Peyer's patch (tissue), 4 donors: ENCODE measurements around the gene NLGN1.

Experiments used
- CTCF ChIP-seq, 6 experiments: fragments of 450-650 bp in 4 of 6; fragments of 200-600 bp in 2 of 6; sonication (generic) in 1 of 6; IDR thresholded peaks; one replicate each; pipeline ENCODE4 v1.5.1; 2017 to 2019; ENCODE audit warnings: antibody characterized with exemption in 6 of 6, mild to moderate bottlenecking in 3 of 6, moderate library complexity in 1 of 6
- POLR2A ChIP-seq, 2 donors: fragments of 450-650 bp; IDR thresholded peaks; one replicate each; pipeline ENCODE4 v1.5.1; 2017; ENCODE audit warnings: antibody characterized with exemption in 2 of 2, mild to moderate bottlenecking in 2 of 2, moderate library complexity in 2 of 2

DNA sequence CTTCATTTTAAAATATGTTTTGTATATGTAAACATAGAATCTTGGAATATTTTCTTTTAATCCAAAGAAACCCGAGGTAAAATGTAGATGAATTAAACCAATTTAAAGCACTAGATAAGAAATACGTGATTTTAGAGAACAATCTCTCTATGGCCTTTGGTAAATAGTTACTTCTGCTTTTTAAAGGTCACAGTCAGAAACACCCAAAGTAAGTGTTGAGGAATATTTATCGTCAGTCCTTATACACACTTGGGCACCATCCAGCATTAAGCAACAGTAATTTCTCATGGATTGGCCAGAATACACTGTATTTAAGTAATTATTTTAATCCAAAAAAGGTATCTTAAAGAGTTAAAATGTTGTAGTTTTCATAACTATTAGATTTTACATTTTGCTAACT lies 713.2 kb downstream of the NLGN1 start:
- TF ChIP-seq CTCF (IDR thresholded peaks at IDR 0.05) (no peak), POLR2A (IDR thresholded peaks at IDR 0.05) (no peak)
